Activated CD8-positive, alpha-beta T cell treated with anti-CD3 and anti-CD28 coated beads for 36 hours (primary cell): ENCODE data around the gene GIGYF2. TPM values are rescaled to one million over a fixed set of nuclear protein-coding genes. Genes with fewer than 3 reads are reported as not detected.

ENCODE experiments used
- ATAC-seq: fragments of 200-7000 bp; cut with Tn5 transposase; one replicate; pipeline ENCODE4 v1.10.0; 2021; ENCODE audit warnings: mild to moderate bottlenecking, moderate library complexity
- CTCF ChIA-PET: fragments of 350-600 bp; sonication (Branson Sonifier 250); formaldehyde crosslinking; loops from one replicate; lab custom pipeline; 2021; ENCODE audit warnings: antibody characterized with exemption; lab: Charles Lee
- POLR2A ChIA-PET: fragments of 350-600 bp; sonication (Branson Sonifier 250); formaldehyde crosslinking; loops from one replicate; lab custom pipeline; 2021; ENCODE audit warnings: antibody characterized with exemption; lab: Charles Lee
- DNase-seq: peaks from one replicate; pipeline ENCODE4 v3.0.0-alpha.2; 2020
- H3K27ac Mint-ChIP-seq: one replicate; pipeline ENCODE4 v1.8.0; 2021; ENCODE audit warnings: mild to moderate bottlenecking, mixed read lengths
- H3K27me3 Mint-ChIP-seq: one replicate; pipeline ENCODE4 v1.8.0; 2021; ENCODE audit warnings: mixed read lengths
- H3K36me3 Mint-ChIP-seq: one replicate; pipeline ENCODE4 v1.8.0; 2021; ENCODE audit warnings: low read depth, mixed read lengths
- H3K4me1 Mint-ChIP-seq: one replicate; pipeline ENCODE4 v1.8.0; 2021; ENCODE audit warnings: low read depth, mixed read lengths
- H3K4me3 Mint-ChIP-seq: one replicate; pipeline ENCODE4 v1.8.0; 2021; ENCODE audit warnings: mild to moderate bottlenecking, moderate library complexity, mixed read lengths
- H3K9me3 Mint-ChIP-seq: one replicate; pipeline ENCODE4 v1.8.0; 2021; ENCODE audit warnings: mixed read lengths
- intact Hi-C: fragments of 100-400 bp; cut with micrococcal nuclease; formaldehyde crosslinking; loops from one replicate; pipeline ENCODE4 v1.10.0; 2022
- total RNA-seq, 2 experiments: library from RNA; stranded (reverse); gene quantifications; one replicate each; pipeline ENCODE4 v1.2.3, GENCODE V29; 2021
- TF ChIP-seq, protein P1 (sequence below): fragments of 200-600 bp; IDR thresholded peaks from one replicate; pipeline ENCODE4 v1.8.0; 2022; ENCODE audit warnings: antibody characterized with exemption, mild to moderate bottlenecking

Gene GIGYF2
- total RNA-seq, 2 experiments from 2014 or later: 49.7 to 52.5 TPM

DNA sequence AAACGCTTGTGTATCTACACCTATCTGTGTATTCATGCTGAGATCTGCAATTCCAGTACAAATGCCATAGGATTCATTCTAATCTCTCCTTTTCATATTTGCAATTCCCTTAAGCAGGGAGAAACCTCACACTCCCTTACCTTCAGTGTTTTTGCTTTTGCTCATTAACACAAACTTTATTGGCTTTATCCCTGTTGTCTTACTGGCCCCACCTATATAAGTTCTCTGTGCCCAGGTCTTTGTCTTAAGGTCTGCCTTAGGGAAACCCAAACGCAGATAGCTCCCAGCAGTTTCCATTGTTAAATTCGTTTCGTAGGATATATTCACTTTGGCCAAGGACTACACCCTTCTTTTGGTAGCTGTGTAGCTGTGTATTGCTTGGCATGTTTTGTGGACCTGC, 169.0 kb downstream of the GIGYF2 start:
- intact Hi-C loops: no loop called here

DNA sequence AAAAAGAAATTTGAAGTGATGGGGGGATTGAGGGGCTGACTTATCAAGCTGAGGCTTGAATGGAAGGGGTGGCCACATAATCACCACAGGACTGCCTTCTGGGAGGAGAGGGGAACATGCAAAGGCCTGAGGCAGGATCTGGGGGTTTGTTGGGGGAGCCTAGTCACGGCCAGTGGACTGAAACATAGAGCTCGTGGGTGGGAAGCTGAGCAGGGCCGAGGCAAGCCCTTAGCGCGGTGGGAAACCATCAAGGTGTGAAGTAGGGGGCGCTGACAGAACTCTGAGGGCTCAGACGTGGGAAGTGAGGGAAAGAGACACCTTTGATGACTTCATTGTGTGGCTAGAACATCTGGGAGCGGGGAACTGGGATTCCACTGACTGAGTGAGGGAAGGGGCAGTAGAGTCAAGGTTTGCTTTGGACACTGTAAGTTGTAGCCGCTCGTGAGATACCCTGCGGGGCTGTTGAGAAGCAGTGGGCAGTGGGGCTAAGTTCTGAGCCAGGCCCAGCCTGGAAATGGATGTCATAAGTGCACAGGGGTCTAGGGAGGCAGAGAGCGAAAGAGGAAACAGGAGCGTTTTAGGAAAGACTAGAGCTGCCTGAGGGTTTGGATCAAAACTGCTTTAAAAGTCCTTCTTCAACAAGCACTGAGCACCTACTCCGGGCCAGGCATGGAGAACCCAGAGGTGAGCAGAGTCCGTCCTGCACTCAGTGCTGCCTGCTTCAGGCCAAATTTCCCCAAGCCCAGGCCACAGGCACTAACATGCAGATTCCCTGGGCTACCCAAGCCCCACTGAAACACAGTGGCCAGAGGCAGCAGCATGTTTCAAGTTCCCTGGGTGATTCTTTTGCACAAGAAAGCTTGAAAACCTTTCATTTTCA, 172.2 kb downstream of the GIGYF2 start:
- ChIA-PET CTCF (interaction anchor here (0.9 kb wide), 1 partner anchor 10 kb away, joined by 3 read pairs; no protein-coding TSS in a partner anchor), POLR2A (no interaction called here)
- no peak for ATAC-seq
- H3K27ac Mint-ChIP-seq: no peak overlapping the region
- intact Hi-C loops: loop anchor here (10.0 kb wide), 1 partner anchor 385 kb away; the partner anchor contains the start of gene ATG16L1
- no peaks in the 10 kb centered on the region for H3K27me3 Mint-ChIP-seq
- TF ChIP-seq, protein P1, sequence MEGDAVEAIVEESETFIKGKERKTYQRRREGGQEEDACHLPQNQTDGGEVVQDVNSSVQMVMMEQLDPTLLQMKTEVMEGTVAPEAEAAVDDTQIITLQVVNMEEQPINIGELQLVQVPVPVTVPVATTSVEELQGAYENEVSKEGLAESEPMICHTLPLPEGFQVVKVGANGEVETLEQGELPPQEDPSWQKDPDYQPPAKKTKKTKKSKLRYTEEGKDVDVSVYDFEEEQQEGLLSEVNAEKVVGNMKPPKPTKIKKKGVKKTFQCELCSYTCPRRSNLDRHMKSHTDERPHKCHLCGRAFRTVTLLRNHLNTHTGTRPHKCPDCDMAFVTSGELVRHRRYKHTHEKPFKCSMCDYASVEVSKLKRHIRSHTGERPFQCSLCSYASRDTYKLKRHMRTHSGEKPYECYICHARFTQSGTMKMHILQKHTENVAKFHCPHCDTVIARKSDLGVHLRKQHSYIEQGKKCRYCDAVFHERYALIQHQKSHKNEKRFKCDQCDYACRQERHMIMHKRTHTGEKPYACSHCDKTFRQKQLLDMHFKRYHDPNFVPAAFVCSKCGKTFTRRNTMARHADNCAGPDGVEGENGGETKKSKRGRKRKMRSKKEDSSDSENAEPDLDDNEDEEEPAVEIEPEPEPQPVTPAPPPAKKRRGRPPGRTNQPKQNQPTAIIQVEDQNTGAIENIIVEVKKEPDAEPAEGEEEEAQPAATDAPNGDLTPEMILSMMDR: no peak
- no peak for DNase-seq
- no peak overlapping the region for H3K4me3 Mint-ChIP-seq
- H3K9me3 Mint-ChIP-seq: no peaks in the 10 kb centered on the region
- H3K36me3 Mint-ChIP-seq: no peaks in the 10 kb centered on the region
- peaks cover 5% of the 10 kb centered on the region for H3K4me1 Mint-ChIP-seq

More for the DNA sequence above, 169.0 kb downstream of the GIGYF2 start:
- H3K9me3 Mint-ChIP-seq: no peaks in the 10 kb centered on the region
- H3K4me3 Mint-ChIP-seq: no peak overlapping the region
- no peaks in the 10 kb centered on the region for H3K27me3 Mint-ChIP-seq
- POLR2A ChIA-PET: no interaction called here
- DNase-seq: no peak
- no peak for ATAC-seq
- CTCF ChIA-PET: no interaction called here
- H3K4me1 Mint-ChIP-seq: peaks cover 5% of the 10 kb centered on the region
- H3K36me3 Mint-ChIP-seq: peaks cover 1% of the 10 kb centered on the region
- TF ChIP-seq, protein P1: no peak
- no peak overlapping the region for H3K27ac Mint-ChIP-seq

DNA sequence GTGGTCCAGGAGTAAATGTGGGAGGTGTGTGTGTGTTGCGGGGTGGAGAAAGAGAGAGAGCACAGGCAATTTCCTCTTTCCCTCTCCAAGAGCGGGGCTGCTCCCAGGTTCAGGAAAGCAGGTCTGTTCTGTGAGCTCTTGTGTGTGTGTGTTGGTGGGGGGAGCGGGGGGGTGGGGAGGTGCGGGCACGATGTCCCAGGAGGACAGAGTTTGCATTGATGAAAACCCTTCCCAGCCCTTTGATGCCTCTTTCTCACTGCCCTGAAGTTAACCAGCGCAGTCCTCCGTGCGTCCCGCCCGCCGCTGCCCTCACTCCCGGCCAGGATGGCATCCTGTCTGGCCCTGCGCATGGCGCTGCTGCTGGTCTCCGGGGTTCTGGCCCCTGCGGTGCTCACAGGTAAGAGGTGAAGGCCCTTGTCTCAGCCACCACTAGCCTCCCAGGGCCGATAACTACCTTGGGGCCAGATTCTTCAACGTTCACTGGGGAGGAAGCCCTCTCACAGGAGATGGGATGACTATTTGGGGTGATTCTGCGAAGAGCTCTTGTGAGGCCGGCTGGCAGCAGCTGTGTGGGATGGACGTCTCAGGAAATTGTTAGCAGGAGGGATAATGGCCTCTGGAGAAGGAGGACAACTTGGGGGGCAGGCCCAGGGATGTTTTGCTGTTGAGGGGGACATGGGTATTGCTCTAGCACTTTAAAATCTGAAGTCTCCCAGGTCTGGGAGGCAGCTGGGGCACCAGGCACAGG, 173.1 kb downstream of the GIGYF2 start, which contains the start of gene SNORC:
SNORC (plus strand) TSS at position 247 of the 748 bp plus-strand sequence; CDS start at position 325, 78 bp downstream.
- Mint-ChIP-seq H3K36me3 (no peaks in the 10 kb centered on the region), H3K27me3 (peaks cover 6% of the 10 kb centered on the region), H3K27ac (no peak within 1 kb of the TSS), H3K9me3 (no peaks in the 10 kb centered on the region), H3K4me1 (peaks cover 5% of the 10 kb centered on the region), H3K4me3 (no peak within 1 kb of the TSS)
- DNase-seq: no peak
- intact Hi-C loops: loop anchor here (10.0 kb wide), 1 partner anchor 385 kb away; the partner anchor contains the start of gene ATG16L1
- POLR2A ChIA-PET: no interaction called here
- ATAC-seq: no peak
- CTCF ChIA-PET: no interaction called here
- TF ChIP-seq, protein P1: no peak

DNA sequence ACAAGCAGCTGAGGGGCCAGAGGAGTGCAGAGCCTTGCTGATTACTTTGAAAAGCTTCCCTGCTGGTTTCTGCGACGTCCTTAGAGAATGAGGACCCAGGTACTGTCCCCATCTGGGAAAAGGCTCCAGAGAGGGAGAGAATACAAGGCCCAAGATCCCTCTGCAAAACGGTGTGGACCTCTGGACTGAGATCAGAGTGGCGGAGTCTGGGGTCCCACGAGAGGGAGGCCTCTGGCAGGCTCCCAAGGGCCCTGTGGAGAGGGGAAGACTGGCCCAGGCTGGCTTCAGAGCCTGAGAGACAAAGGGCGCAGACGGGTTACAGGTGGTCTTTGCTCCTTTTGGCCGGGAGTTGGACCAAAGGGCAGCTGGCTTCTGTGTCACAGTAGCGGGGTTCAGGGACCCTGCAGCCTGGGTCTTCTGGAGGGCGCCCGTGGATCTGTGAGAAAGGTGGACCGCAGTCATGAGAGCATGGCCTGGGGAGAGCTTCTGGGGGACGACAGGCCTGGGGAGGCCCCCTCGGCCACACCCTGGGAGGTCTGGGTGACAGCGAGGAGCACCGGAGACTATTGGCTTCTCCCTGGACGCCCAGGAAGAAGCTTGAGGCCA, 173.7 kb downstream of the GIGYF2 start:
- CTCF ChIA-PET: no interaction called here
- ATAC-seq (no peak), DNase-seq (no peak)
- H3K4me3 Mint-ChIP-seq: no peak overlapping the region
- intact Hi-C loops: loop anchor here (10.0 kb wide), 1 partner anchor 384 kb away; the partner anchor contains the start of gene ATG16L1
- TF ChIP-seq, protein P1: no peak
- peaks cover 8% of the 10 kb centered on the region for H3K4me1 Mint-ChIP-seq
- POLR2A ChIA-PET: no interaction called here
- H3K36me3 Mint-ChIP-seq: no peaks in the 10 kb centered on the region
- no peak overlapping the region for H3K27ac Mint-ChIP-seq
- peaks cover 12% of the 10 kb centered on the region for H3K27me3 Mint-ChIP-seq
- H3K9me3 Mint-ChIP-seq: no peaks in the 10 kb centered on the region
